Activated naive CD8-positive, alpha-beta T cell treated with anti-CD3 and anti-CD28 coated beads for 36 hours (primary cell): ENCODE data around the gene NPNT. TPM values are rescaled to one million over a fixed set of nuclear protein-coding genes. Genes with fewer than 3 reads are reported as not detected.
"Not testable (repeated sequence)": the region's sequence is repeated elsewhere in the genome, so short reads cannot be mapped to it uniquely, and the experiment has no call there.

Experiments used
- DNase-seq: peaks from one replicate; pipeline ENCODE4 v3.0.0; 2021
- H3K27ac Mint-ChIP-seq: one replicate; pipeline ENCODE4 v1.8.0; 2022; ENCODE audit warnings: mild to moderate bottlenecking, moderate library complexity, mixed read lengths
- H3K27me3 Mint-ChIP-seq: one replicate; pipeline ENCODE4 v1.8.0; 2022; ENCODE audit warnings: mild to moderate bottlenecking, mixed read lengths
- H3K36me3 Mint-ChIP-seq: one replicate; pipeline ENCODE4 v1.8.0; 2021; ENCODE audit warnings: mild to moderate bottlenecking, mixed read lengths
- H3K4me1 Mint-ChIP-seq: one replicate; pipeline ENCODE4 v1.8.0; 2021; ENCODE audit warnings: mixed read lengths
- H3K4me3 Mint-ChIP-seq: one replicate; pipeline ENCODE4 v1.8.0; 2022; ENCODE audit warnings: mild to moderate bottlenecking, moderate library complexity, mixed read lengths
- H3K9me3 Mint-ChIP-seq: one replicate; pipeline ENCODE4 v1.8.0; 2022; ENCODE audit warnings: mixed read lengths
- total RNA-seq, 2 experiments: library from RNA; stranded (reverse); gene quantifications; one replicate each; pipeline ENCODE4 v1.2.3, GENCODE V29; 2021

NPNT gene
- not detected for total RNA-seq

- peak within 1 kb of the TSS; percentile 44 for H3K4me3 Mint-ChIP-seq
- no peaks in the 10 kb centered on the region for H3K36me3 Mint-ChIP-seq
- no peaks in the 10 kb centered on the region for H3K9me3 Mint-ChIP-seq
Observed at GRCh38 chr4:105894660-105895582, at the start of gene NPNT. NPNT (plus strand) TSS chr4:105895471; CDS start chr4:105895653, 182 bp downstream.

GRCh38 chr4:105845559-105845958, 49.7 kb upstream of the NPNT start:
- Mint-ChIP-seq H3K36me3 (peaks cover 19% of the 10 kb centered on the region), H3K27ac (no peak overlapping the region), H3K4me3 (no peak overlapping the region), H3K27me3 (no peaks in the 10 kb centered on the region), H3K9me3 (no peaks in the 10 kb centered on the region), H3K4me1 (no peaks in the 10 kb centered on the region)
- DNase-seq, result no peak

More at GRCh38 chr4:105894660-105895582, at the start of gene NPNT:
- DNase-seq, result peak; percentile 4
- Mint-ChIP-seq H3K27me3 (peaks cover 69% of the 10 kb centered on the region), H3K4me1 (peaks cover 3% of the 10 kb centered on the region), H3K27ac (no peak within 1 kb of the TSS)

- DNase-seq, H3K9me3 Mint-ChIP-seq, H3K4me3 Mint-ChIP-seq, H3K27me3 Mint-ChIP-seq, H3K4me1 Mint-ChIP-seq, H3K27ac Mint-ChIP-seq: not testable (repeated sequence)
- peaks cover 20% of the 10 kb centered on the region for H3K36me3 Mint-ChIP-seq
Observed at GRCh38 chr4:105848359-105848758, 46.9 kb upstream of the NPNT start.

- H3K4me1 Mint-ChIP-seq, result no peaks in the 10 kb centered on the region
- peaks cover 20% of the 10 kb centered on the region for H3K9me3 Mint-ChIP-seq
- no peak for DNase-seq
- no peak overlapping the region for H3K27ac Mint-ChIP-seq
- peaks cover 33% of the 10 kb centered on the region for H3K36me3 Mint-ChIP-seq
- no peaks in the 10 kb centered on the region for H3K27me3 Mint-ChIP-seq
- no peak overlapping the region for H3K4me3 Mint-ChIP-seq
Observed at GRCh38 chr4:105851196-105851595, 44.1 kb upstream of the NPNT start.

- H3K27me3 Mint-ChIP-seq, H3K4me1 Mint-ChIP-seq, H3K4me3 Mint-ChIP-seq, DNase-seq, H3K27ac Mint-ChIP-seq: not testable (repeated sequence)
- peaks cover 27% of the 10 kb centered on the region for H3K9me3 Mint-ChIP-seq
- H3K36me3 Mint-ChIP-seq, result peaks cover 41% of the 10 kb centered on the region
Observed at GRCh38 chr4:105852230-105852629, 43.0 kb upstream of the NPNT start.

GRCh38 chr4:105858466-105859040, 36.7 kb upstream of the NPNT start:
- no peak overlapping the region for H3K4me3 Mint-ChIP-seq

GRCh38 chr4:105859233-105859632, 36.0 kb upstream of the NPNT start:
- Mint-ChIP-seq H3K27me3 (no peaks in the 10 kb centered on the region), H3K4me1 (no peaks in the 10 kb centered on the region), H3K36me3 (peaks cover 30% of the 10 kb centered on the region), H3K4me3 (no peak overlapping the region), H3K9me3 (peaks cover 47% of the 10 kb centered on the region), H3K27ac (no peak overlapping the region)
- DNase-seq, result no peak

More at GRCh38 chr4:105858466-105859040, 36.7 kb upstream of the NPNT start:
- Mint-ChIP-seq H3K27me3 (no peaks in the 10 kb centered on the region), H3K36me3 (peaks cover 33% of the 10 kb centered on the region), H3K27ac (no peak overlapping the region), H3K4me1 (no peaks in the 10 kb centered on the region), H3K9me3 (peaks cover 48% of the 10 kb centered on the region)
- DNase-seq, result no peak

GRCh38 chr4:105870963-105871362, 24.3 kb upstream of the NPNT start:
- H3K36me3 Mint-ChIP-seq, result no peaks in the 10 kb centered on the region
- no peak overlapping the region for H3K27ac Mint-ChIP-seq
- DNase-seq, result no peak
- no peaks in the 10 kb centered on the region for H3K4me1 Mint-ChIP-seq
- no peaks in the 10 kb centered on the region for H3K9me3 Mint-ChIP-seq
- no peak overlapping the region for H3K4me3 Mint-ChIP-seq
- H3K27me3 Mint-ChIP-seq, result peaks cover 21% of the 10 kb centered on the region

- H3K9me3 Mint-ChIP-seq, result no peaks in the 10 kb centered on the region
- no peak overlapping the region for H3K4me3 Mint-ChIP-seq
- H3K27ac Mint-ChIP-seq, result no peak overlapping the region
- no peak for DNase-seq
- no peaks in the 10 kb centered on the region for H3K36me3 Mint-ChIP-seq
- peaks cover 21% of the 10 kb centered on the region for H3K27me3 Mint-ChIP-seq
- H3K4me1 Mint-ChIP-seq, result no peaks in the 10 kb centered on the region
Observed at GRCh38 chr4:105871997-105872396, 23.3 kb upstream of the NPNT start.

GRCh38 chr4:105875233-105875632, 20.0 kb upstream of the NPNT start:
- Mint-ChIP-seq H3K27ac (no peak overlapping the region), H3K36me3 (no peaks in the 10 kb centered on the region), H3K4me3 (no peak overlapping the region)

GRCh38 chr4:105878668-105879067, 16.6 kb upstream of the NPNT start:
- Mint-ChIP-seq H3K27me3 (peaks cover 15% of the 10 kb centered on the region), H3K36me3 (no peaks in the 10 kb centered on the region), H3K27ac (no peak overlapping the region), H3K4me1 (no peaks in the 10 kb centered on the region), H3K9me3 (no peaks in the 10 kb centered on the region), H3K4me3 (no peak overlapping the region)
- no peak for DNase-seq

More at GRCh38 chr4:105875233-105875632, 20.0 kb upstream of the NPNT start:
- Mint-ChIP-seq H3K4me1 (no peaks in the 10 kb centered on the region), H3K9me3 (no peaks in the 10 kb centered on the region), H3K27me3 (peaks cover 20% of the 10 kb centered on the region)
- DNase-seq, result no peak

- no peaks in the 10 kb centered on the region for H3K36me3 Mint-ChIP-seq
- H3K27me3 Mint-ChIP-seq, result peaks cover 14% of the 10 kb centered on the region
- H3K27ac Mint-ChIP-seq, result no peak overlapping the region
- H3K4me3 Mint-ChIP-seq, result no peak overlapping the region
- peaks cover 8% of the 10 kb centered on the region for H3K9me3 Mint-ChIP-seq
- H3K4me1 Mint-ChIP-seq, result no peaks in the 10 kb centered on the region
- no peak for DNase-seq
Observed at GRCh38 chr4:105887508-105887907, 7.8 kb upstream of the NPNT start.

GRCh38 chr4:105895583-105896460, 551 bp downstream of the NPNT start:
- peak overlapping the region; percentile 44 for H3K4me3 Mint-ChIP-seq

GRCh38 chr4:105896461-105896942, 1.2 kb downstream of the NPNT start:
- H3K4me3 Mint-ChIP-seq, result peak overlapping the region; percentile 40
- no peak overlapping the region for H3K27ac Mint-ChIP-seq
- no peaks in the 10 kb centered on the region for H3K9me3 Mint-ChIP-seq
- H3K27me3 Mint-ChIP-seq, result peaks cover 81% of the 10 kb centered on the region
- H3K4me1 Mint-ChIP-seq, result peaks cover 3% of the 10 kb centered on the region
- DNase-seq, result no peak
- H3K36me3 Mint-ChIP-seq, result no peaks in the 10 kb centered on the region

More at GRCh38 chr4:105895583-105896460, 551 bp downstream of the NPNT start:
- H3K27me3 Mint-ChIP-seq, result peaks cover 76% of the 10 kb centered on the region
- peaks cover 3% of the 10 kb centered on the region for H3K4me1 Mint-ChIP-seq
- H3K36me3 Mint-ChIP-seq, result no peaks in the 10 kb centered on the region
- peak; percentile 34 for DNase-seq
- no peaks in the 10 kb centered on the region for H3K9me3 Mint-ChIP-seq
- H3K27ac Mint-ChIP-seq, result no peak overlapping the region
